Calu3 (cell line): ENCODE data around the gene SMLR1. TPM values are rescaled to one million over a fixed set of nuclear protein-coding genes. Genes with fewer than 3 reads are reported as not detected.

ENCODE experiments used
- BruUV-seq: library from RNA; stranded (reverse); fragments of 400-500 nt; replicated peaks from 2 replicates; lab custom pipeline; 2021; lab: Mats Ljungman, UMichigan
- CTCF ChIA-PET: fragments of 300-600 bp; sonication (Branson Sonifier 250); formaldehyde crosslinking; loops from one replicate; lab custom pipeline; 2022; ENCODE audit warnings: antibody characterized with exemption; lab: Charles Lee
- DNase-seq: peaks from one replicate; pipeline ENCODE4 v3.0.0; 2022
- H3K27ac Mint-ChIP-seq: one replicate; pipeline ENCODE4 v1.8.0; 2022; ENCODE audit warnings: mixed read lengths; ENCODE audit not compliant: unreplicated experiment
- H3K27me3 Mint-ChIP-seq: one replicate; pipeline ENCODE4 v1.8.0; 2022; ENCODE audit warnings: mixed read lengths; ENCODE audit not compliant: unreplicated experiment
- H3K36me3 Mint-ChIP-seq: one replicate; pipeline ENCODE4 v1.8.0; 2022; ENCODE audit warnings: mild to moderate bottlenecking, moderate library complexity, mixed read lengths; ENCODE audit not compliant: insufficient read depth, unreplicated experiment
- H3K4me1 Mint-ChIP-seq: one replicate; pipeline ENCODE4 v1.8.0; 2022; ENCODE audit warnings: mild to moderate bottlenecking, low read depth, mixed read lengths; ENCODE audit not compliant: unreplicated experiment
- H3K4me3 Mint-ChIP-seq: one replicate; pipeline ENCODE4 v1.8.0; 2022; ENCODE audit warnings: mild to moderate bottlenecking, low read depth, moderate library complexity, mixed read lengths; ENCODE audit not compliant: unreplicated experiment
- H3K9me3 Mint-ChIP-seq: one replicate; pipeline ENCODE4 v1.8.0; 2022; ENCODE audit warnings: low read depth, mixed read lengths; ENCODE audit not compliant: unreplicated experiment
- CTCF ChIP-seq: fragments of 200-600 bp; IDR thresholded peaks from one replicate; pipeline ENCODE4 v1.8.0; 2022; ENCODE audit warnings: antibody characterized with exemption; ENCODE audit not compliant: unreplicated experiment
- intact Hi-C: fragments of 100-400 bp; cut with micrococcal nuclease; formaldehyde crosslinking; loops from one replicate; pipeline ENCODE4 v1.10.0; 2022; ENCODE audit not compliant: unreplicated experiment
- total RNA-seq: library from RNA; stranded (reverse); gene quantifications from 2 replicates; pipeline ENCODE4 v1.2.3, GENCODE V29; 2022

SMLR1 gene
- total RNA-seq, 1 experiment from 2014 or later = not detected

GRCh38 chr6:130810307-130811030, 16.7 kb upstream of the SMLR1 start:
- H3K4me3 Mint-ChIP-seq = no peak overlapping the region
- no peaks in the 10 kb centered on the region for H3K36me3 Mint-ChIP-seq
- H3K27me3 Mint-ChIP-seq = no peaks in the 10 kb centered on the region
- H3K4me1 Mint-ChIP-seq = no peaks in the 10 kb centered on the region
- no peak for DNase-seq
- BruUV-seq = no TSS peak
- CTCF ChIA-PET = no interaction called here
- H3K27ac Mint-ChIP-seq = no peak overlapping the region
- H3K9me3 Mint-ChIP-seq = no peaks in the 10 kb centered on the region
- TF ChIP-seq CTCF = no peak
- intact Hi-C loops = no loop called here

GRCh38 chr6:130811932-130812331, 15.3 kb upstream of the SMLR1 start:
- DNase-seq = no peak
- intact Hi-C loops = no loop called here
- H3K27me3 Mint-ChIP-seq = no peaks in the 10 kb centered on the region
- no peak overlapping the region for H3K27ac Mint-ChIP-seq
- no TSS peak for BruUV-seq
- no peaks in the 10 kb centered on the region for H3K36me3 Mint-ChIP-seq
- no peaks in the 10 kb centered on the region for H3K9me3 Mint-ChIP-seq
- H3K4me3 Mint-ChIP-seq = no peak overlapping the region
- no peaks in the 10 kb centered on the region for H3K4me1 Mint-ChIP-seq
- CTCF ChIA-PET = no interaction called here
- TF ChIP-seq CTCF = no peak

GRCh38 chr6:130814506-130814905, 12.7 kb upstream of the SMLR1 start:
- no peak overlapping the region for H3K4me3 Mint-ChIP-seq
- TF ChIP-seq CTCF = no peak
- intact Hi-C loops = no loop called here
- H3K27me3 Mint-ChIP-seq = no peaks in the 10 kb centered on the region
- DNase-seq = no peak
- no TSS peak for BruUV-seq
- H3K36me3 Mint-ChIP-seq = no peaks in the 10 kb centered on the region
- no peak overlapping the region for H3K27ac Mint-ChIP-seq
- H3K9me3 Mint-ChIP-seq = no peaks in the 10 kb centered on the region
- no peaks in the 10 kb centered on the region for H3K4me1 Mint-ChIP-seq
- CTCF ChIA-PET = no interaction called here

- intact Hi-C loops = no loop called here
- no peaks in the 10 kb centered on the region for H3K36me3 Mint-ChIP-seq
- DNase-seq = no peak
Observed at GRCh38 chr6:130815200-130816071, 11.8 kb upstream of the SMLR1 start.

More at GRCh38 chr6:130815200-130816071, 11.8 kb upstream of the SMLR1 start:
- Mint-ChIP-seq H3K4me1 (no peaks in the 10 kb centered on the region), H3K9me3 (no peaks in the 10 kb centered on the region), H3K4me3 (no peak overlapping the region), H3K27ac (no peak overlapping the region), H3K27me3 (no peaks in the 10 kb centered on the region)
- TF ChIP-seq CTCF = no peak
- no TSS peak for BruUV-seq
- CTCF ChIA-PET = no interaction called here
